HG02943 (cell line): ENCODE results near the gene TBC1D2B.

Experiments used
- ATAC-seq: cut with Tn5 transposase; IDR thresholded peaks from one replicate; pipeline ENCODE4 v1.9.1; 2021; ENCODE audit warnings: mild to moderate bottlenecking, low read depth, moderate library complexity; ENCODE audit not compliant: unreplicated experiment

Gene TBC1D2B

DNA sequence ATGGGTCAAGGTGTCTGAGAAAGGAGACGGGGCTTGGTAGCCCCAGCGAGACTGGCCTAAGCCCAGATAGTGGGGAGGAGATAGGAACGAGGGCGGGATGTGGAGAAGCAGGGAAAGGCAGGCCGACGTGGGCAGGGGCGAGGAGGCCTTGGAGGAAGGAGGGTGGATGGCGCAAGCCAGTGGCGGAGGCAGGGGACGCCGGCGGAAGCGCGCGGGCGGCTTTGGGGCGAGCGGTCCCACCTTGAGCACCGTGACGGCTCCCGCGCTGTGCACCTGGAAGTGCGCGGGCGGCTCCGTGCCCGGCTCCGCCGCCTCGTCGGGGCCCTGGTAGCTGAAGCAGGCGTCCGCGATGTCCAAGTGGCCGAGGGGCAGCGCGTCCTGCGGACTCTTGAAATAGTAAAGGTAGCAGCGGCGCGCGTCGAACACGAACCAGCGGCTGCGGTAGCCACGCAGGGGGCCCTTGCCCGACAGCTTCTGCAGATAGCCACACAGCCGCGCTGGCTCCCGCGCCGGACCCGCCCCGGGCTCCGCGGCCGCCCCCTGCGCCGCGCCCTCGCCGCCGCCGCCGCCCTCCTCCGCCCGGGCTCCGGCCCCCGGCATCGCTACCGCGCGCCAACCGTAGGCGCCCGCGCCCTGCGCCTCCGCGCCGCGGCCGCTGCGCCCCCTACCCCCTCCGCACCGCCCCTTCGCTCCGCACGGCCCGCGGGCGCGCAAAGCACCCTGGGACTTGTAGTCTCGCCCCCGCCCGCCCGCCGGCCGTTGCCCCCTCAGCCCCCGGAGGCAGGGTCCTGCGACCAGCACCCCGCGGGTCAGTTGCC is at the start of gene TBC1D2B:
Gene TBC1D2B, minus strand, starts transcription at position 659 of the 818 bp plus-strand sequence. Its CDS starts 59 bp downstream, at position 600.
- ATAC-seq = no peak

DNA sequence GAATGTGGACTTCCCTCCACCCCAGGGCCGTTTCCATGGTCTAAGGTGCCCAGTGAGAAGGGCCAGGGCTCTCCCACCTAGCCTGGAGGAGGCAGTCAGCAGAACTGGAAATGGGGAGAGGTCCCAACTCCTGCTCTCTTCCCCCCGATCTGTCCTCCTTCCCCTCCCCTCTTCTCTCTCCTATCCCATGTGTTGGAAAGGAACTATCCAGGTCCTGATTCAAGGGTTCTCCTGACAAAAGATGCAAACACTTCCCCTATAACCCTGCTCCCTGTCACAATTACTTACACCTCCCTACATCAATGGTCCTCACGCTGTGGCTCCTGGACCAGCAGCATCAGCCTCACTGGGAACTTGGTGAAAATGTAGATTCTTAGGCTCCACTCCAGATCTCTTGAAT is 47.8 kb upstream of the TBC1D2B start:
- ATAC-seq = no peak

DNA sequence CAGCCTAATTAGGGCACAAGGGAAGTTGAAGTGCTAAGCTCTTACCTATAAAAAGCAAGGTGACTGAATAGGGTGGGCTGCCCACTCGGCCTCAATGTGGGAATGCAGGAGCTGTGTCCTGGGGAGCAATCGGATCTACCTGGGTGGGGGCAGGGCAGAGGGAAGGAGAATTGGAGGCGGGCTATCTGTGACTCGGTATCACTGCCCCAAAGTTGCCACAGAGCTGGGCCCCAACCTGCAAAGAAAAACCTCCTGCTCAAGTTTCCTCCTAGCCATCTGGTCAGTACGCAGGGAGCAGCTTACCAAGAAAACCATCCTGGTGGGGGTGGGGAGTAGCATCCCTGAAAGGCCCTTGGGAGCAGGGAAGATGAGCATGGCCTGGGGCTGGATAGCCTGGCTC is 43.0 kb upstream of the TBC1D2B start:
- ATAC-seq = no peak

DNA sequence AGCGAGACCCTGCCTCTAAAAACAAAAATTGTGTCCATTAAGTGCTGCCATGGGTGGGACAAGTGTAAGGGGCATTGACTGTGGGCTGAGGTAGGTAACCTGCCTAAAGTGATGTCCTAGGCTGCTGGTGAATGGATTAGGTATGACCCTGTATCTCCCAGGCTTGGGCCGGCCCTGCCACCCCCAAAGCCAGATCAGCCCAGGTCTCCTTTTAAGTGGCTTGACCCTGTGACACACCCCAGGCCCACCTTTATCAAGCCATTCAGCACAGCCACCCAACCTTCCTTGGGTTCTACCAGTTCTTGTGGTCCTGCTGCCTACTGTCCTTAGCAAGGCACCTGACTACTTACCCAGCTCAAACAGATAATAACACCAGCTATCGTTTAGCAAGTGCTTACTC is 35.0 kb upstream of the TBC1D2B start:
- no peak for ATAC-seq

DNA sequence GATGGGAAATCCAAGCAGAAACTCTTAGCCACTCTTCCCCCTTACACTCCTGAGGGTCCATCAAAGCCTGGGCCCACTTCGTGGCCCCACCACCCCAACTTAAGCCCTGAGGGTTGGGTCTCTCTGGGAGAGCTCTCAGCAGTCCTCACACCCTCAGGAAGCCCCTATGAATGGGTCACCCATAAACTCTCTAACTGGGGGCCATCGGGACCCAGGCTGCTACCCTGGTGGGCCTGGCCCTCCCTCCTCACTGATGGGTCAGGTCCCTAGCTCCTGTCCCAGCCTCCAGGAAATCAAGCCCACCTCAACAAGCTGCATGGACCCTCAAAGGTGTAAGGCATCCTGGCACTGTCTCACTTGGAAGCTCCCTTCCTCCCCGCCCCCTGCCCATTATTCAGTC is 34.3 kb upstream of the TBC1D2B start:
- ATAC-seq = no peak

DNA sequence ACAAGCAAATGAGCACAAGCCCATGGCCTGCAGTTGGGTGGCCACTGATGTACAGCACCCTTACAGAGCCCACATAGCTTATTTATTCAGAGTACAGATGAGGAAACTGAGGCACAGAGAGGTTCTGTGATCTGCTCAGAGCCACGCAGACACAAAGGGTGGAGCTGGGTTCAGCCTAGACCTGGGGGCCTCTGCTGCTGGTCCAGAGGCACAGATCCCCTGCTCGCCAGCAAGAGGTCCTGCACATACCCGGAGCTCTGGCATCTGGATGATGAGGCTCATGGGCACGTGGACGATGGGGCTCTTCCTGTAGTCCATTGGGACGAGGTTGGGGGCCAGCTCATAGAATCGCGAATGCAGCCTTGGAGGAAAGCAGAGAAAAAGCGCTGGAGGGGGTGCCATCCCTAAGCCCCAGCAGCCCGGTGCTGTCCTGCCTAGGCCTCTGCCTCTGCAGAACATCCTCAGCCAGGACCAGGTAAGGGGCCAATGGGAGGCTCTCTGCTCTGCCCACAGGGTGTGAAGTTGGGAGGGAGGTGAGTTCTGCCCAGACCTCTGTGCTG is 33.5 kb upstream of the TBC1D2B start:
- ATAC-seq = no peak

DNA sequence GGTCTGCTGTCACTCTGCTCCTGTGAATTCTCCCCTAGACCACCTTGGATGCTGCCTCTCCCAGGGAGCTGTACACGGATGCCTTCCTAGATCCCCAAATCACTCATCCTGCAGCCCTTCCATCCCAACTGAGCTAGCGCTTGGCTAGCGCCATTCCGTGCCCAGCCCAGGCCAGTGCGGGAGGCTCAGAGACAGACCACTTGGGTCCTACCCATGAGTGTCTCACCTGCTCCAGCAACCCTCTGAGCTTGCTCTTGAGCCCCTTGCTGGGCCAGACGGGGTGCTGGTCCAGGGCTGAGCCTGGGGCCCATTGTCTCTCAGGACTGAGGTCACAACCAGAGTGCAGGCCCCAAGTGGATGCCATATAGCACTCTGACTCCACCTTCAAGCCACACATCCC is 32.6 kb upstream of the TBC1D2B start:
- no peak for ATAC-seq

DNA sequence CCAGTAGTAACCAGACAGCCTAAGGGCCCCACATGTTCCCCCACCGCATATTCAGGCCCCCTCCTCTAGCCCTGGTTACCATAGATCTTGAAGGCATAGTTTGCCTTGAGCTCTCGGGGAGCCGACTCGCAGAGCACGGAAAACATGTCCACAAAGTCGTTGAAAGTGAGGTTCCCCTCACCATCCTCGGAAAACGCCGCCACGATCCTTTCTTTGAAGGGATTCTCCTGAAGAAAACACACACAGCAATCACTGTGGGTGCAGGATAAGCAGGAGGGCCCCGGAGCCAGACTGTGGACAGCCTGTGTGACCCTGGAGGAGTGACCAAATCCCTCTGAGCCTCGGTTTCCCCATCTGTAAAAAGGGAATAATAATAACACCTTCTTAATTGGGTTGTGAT is 31.6 kb upstream of the TBC1D2B start:
- no peak for ATAC-seq

DNA sequence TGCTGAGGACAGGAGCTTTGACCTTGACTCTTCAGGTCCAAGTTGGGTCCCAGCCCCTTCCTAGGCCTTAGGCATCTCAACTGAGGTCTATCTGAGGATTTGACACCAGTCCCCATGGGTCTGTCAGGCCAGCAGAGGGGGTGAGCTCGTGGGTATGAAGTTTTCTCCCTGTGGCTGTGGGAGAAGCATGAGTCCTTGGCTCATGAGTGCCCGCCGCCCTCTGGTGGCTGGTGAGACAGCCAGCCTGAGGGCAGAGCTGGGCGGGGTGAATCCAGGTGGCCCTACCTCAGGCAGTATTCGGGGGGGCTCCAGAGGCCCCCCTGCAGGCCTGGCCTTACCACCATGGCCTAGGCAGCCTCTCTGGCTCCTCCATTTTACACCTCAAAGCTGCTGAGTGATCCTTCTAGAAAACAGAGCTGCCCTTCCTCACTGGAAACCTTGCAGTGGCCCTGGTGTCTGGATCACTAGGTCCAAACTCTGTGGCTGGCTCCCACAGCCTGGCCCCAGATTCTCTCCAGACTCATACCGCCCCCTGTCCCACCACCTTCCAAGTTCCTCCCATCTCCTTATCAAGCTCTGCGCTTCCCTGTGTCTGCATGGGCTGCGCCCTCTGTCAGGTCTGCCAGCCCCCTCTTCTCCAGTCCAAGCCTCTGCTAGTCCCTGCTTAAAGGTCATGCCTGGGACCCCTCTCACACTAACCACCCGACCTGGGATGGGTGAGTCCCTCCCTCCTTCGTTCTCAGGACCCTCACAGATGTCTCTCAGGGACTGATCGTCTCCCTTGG is 31.0 kb upstream of the TBC1D2B start:
- no peak for ATAC-seq

DNA sequence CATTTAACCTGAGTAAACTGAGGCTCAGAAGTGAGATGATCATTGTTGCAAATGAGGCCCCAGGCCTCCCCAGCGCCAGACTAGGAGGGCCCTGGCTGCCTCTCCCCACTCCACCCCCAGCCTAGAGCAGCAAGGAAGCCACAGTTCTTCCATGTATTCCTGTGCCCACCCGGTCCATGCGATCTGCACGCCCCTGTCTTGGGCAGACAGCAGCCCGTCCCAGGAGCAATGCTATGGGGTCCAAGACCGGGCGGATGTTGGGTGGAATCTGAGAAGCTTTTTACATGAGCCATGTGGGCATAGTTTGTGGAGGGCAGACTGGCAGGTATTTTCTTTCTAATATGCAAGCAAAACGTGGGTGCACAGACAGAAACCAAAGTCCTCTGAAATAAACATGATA is 30.0 kb upstream of the TBC1D2B start:
- ATAC-seq = no peak

DNA sequence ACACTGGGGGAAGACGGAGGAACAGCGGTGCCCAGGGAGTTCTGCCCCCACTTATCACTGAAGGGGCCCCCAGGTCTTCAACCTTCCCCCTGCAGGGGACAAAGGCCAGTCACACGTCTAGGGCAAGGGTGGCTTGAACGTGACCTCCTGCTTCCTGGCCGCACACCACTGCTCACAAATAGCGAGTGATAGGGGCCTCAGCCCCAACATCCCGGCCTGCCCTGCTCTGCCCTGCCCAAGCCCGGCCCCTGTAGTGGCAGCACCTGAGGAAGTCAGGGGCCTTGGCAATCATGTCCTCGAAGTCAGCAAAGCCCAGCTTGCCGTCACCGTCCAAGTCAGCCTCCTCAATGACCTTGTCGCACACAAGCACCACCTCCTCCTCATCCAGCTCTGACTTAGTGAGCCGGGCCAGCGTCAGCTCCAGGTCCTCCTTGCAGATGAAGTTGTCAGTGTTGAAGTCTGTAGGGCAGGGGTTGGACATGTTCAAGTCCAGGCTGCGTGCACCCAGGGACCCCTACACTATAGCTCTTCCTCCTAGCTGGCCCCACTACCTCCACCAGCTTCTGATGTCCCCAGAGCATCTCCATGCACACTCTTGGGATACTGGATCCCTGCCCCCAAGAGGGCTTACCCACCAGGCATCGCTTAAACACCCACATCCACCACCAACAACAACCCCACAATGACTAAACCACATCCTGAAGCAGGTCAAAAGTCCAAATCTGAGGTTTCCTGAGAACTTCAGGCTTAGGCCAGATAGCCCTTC is 28.1 kb upstream of the TBC1D2B start:
- no peak for ATAC-seq

DNA sequence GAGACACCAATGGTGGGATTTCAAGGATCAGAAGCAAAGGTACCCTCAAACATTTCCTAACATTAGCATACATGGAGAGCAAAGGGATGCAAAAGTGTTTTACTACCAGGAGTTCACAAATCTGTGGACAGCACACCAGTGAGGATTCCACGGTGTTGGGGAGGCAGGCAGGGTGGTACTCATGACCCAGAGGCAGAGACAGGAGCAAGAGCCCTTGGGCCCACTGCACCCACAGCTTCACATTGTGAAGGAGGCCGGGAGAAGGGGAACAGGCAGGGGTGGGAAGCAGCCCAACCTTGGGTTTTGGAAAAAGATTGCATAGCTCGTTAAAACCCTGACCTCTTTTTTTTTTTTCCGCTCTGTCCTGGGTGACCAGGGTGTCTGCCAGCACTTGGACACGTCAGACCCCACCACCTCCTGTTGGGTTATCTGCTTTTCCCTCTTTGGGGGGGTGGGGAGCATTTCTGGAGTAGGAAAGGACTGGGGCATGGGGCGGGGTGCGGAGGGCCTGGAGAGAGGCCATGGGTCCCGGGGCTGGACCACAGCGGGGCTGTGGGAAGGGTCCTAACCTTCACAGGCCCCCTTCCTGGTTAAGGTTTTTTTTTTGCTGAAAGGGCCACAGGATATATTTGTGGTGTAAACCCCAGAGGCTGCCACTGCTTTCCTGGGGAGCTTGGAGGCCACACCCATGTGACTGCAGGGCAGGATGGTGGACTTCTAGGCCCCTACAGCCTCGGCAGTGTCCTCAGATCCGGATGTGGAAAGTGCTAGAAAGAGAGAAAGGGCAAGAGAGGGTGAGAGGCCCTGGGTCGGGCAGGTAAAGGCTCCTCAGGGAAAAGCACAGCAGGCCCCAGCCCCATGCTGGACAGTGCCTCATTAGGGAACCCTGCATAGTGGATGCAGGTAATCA is 27.3 kb upstream of the TBC1D2B start:
- no peak for ATAC-seq

DNA sequence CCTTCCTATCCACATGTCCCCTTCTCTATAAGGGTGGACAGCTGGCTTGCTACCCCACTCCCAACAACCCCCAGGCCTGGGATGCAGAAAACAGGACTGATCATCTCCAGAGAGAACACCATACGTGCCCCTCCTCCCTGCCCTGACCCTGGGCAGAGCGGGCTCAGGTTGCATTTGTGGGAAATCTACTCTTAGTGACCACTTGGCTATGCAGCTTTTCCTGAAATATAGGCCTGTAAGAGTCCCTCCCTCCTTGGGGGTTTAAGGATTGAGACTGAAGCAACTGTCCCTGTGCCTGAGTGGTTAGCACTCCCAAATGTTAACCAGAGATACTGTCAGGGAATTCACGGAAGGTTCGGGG is 26.6 kb upstream of the TBC1D2B start:
- no peak for ATAC-seq

DNA sequence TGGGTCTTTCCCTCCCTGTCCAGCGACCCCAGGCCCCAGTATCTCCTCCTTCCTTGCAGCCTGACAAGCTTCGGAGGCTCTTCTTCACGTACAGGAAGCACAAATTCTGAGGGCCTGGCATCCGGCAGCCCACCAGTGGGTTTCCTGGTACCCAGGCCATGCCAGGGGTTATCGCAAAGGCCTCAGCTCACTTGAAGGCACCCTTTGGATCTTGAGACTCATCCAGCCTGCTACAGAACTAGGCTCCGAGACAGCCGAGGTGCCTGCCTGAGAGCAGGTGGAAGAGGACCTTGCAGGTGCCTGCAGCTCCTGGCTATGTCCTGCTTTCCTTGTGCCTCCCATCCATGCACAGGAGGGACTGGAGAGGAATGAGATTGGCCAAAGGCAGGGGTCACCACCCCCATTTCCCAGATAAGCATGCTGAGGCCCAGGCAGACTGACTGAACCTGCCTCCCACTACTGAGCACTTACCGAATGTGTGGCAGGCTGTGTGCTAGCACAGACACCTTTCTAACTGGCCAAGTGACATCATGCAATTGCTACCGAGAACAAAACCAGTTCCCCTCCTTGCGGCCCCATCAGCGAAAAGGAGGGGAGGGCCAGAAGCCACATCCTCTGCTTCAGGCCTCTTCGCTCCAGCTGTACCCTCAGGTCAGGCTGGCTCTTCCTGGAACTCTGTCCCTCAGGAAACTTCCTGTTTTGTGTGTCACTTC is 26.1 kb upstream of the TBC1D2B start:
- ATAC-seq = no peak

DNA sequence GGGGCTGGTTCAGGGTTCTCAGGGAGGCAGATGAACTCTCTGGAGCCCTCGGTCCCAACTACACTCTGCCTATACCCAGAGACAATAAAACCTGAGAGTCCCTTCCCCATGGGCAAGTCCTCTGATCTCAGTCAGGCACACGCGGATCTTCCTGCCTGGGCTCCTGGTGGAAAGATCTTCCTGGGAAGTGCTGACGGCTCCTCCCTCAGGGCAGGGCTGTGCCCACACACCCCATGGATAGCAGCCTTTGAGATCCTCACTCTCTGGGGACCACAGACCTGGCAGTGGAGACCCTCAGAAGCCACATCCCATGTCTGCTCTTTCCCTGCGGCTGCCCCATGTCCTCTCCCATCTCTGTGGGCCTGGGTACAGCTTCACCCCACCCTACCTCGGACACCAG is 25.2 kb upstream of the TBC1D2B start:
- ATAC-seq = no peak

DNA sequence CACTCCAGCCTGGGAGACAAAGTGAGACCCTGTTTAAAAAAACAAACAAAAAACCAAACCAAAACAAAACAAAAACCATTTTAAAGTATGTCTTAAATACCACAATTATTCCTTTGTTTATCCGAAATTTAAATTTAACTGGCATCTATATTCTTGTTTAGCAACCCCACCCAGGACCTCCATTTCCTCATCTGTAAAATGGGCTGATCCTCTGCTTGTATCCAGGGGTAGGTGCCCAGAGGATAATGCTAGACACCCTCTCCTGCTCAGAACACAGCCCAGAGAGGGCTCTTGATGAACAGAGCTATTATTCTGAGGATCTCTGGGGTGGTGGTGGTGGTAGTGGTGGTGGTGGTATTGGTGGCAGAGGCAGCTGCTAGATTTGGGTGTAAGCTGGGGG is 24.7 kb upstream of the TBC1D2B start:
- ATAC-seq = no peak

DNA sequence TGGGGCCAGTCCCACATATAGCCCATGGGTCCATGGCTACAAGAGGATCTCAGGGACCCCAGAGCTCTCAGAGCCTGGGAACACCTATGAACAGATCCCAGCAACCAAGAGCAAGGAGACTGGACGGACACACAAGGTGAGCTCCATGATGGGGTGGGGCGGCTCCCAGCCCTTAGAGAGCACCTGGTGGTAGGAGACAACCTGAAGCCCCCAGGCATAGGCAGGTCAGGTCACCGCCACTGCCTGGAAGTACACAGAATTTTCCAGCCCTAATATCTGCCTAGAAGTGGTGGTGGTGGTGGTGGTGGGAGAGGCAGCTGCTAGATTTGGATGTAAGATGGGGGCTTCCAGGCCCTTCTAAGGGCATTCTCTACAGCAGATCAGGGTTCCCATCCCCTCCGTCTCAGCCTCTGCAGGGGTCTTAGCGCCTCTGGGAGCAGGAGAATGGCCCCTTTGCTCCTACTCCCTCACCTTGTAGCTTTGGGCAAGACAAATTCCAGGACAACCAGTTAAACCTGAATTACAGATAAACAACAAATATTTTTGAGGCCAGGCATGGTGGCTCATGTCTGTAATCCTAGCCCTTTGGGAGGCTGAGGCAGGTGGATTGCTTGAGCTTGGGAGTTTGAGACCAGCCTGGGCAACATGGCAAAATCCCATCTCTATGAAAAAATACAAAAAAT is 24.1 kb upstream of the TBC1D2B start:
- no peak for ATAC-seq

DNA sequence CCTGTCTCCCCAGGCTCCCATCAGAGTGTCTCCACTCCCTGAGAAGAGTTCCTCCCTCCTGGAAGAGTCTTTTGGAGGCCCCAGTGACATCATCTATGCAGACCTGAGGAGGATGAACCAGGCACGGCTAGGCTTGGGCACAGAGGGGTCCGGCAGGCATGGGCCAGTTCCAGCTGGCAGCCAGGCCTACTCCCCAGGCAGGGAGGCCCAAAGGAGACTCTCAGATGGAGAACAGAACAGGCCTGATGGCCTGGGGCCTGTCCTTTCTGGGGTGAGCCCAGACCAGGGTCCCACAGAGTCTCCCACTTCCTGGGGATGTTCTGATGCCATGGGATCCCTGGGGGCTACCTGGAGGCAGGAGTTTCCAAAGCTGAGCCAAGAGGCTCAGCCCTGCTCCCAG is 23.4 kb upstream of the TBC1D2B start:
- ATAC-seq = no peak
